Right atrium auricular region (tissue), 2 donors: ENCODE measurements around the gene RPL29. TPM values are rescaled to one million over a fixed set of nuclear protein-coding genes. Genes with fewer than 3 reads are reported as not detected.
"Not testable (repeated sequence)": the region's sequence is repeated elsewhere in the genome, so short reads cannot be mapped to it uniquely, and the experiment has no call there.

Experiments
- DNase-seq: peaks from one replicate; pipeline ENCODE4 v3.0.0-alpha.2; 2019; ENCODE audit warnings: low spot score
- H3K27ac ChIP-seq, 2 donors: fragments of 200-600 bp; sonication (generic); 1 replicate in 1 of 2; 2 replicates in 1 of 2; pipeline ENCODE4 v1.5.1; 2016 to 2019
- H3K27me3 ChIP-seq, 2 donors: fragments of 200-600 bp; sonication (generic); one replicate each; pipeline versions ENCODE4 v1.5.1 to v1.6.0; 2017 to 2019
- H3K36me3 ChIP-seq: fragments of 200-600 bp; sonication (generic); one replicate; pipeline ENCODE4 v1.5.1; 2016
- H3K4me1 ChIP-seq, 2 donors: fragments of 200-600 bp; sonication (generic); one replicate each; pipeline versions ENCODE4 v1.5.1 to v1.6.0; 2017 to 2019
- H3K4me3 ChIP-seq, 2 donors: fragments of 200-600 bp; sonication (generic); 1 replicate in 1 of 2; 2 replicates in 1 of 2; pipeline ENCODE4 v1.5.1; 2017 to 2019; ENCODE audit warnings: mild to moderate bottlenecking in 1 of 2, moderate library complexity in 1 of 2
- H3K9me3 ChIP-seq, 2 donors: fragments of 200-600 bp; sonication (generic); one replicate each; pipeline ENCODE4 v1.5.1; 2019
- CTCF ChIP-seq, 2 donors: fragments of 200-600 bp; sonication (generic); IDR thresholded peaks; one replicate each; pipeline ENCODE4 v1.5.1; 2019; ENCODE audit warnings: antibody characterized with exemption in 2 of 2
- total RNA-seq, 2 donors: library from RNA; depleted of rRNA; stranded (reverse); fragments of >200 nt; gene quantifications; one replicate each; pipeline ENCODE4 v1.1.0, GENCODE V29; 2016

The RPL29 gene
- total RNA-seq, result 1,000 to 10,000 TPM in 1 of 2 donors, 100 to 1,000 TPM in 1; 658 to 1,017 TPM

- no peaks in the 10 kb centered on the region for H3K27me3 ChIP-seq
- TF ChIP-seq CTCF (IDR thresholded peaks at IDR 0.05), result peak in 1 of 2 donors; percentile 64
- peak; percentile 95 for DNase-seq
- peaks cover 35% of the 10 kb centered on the region for H3K36me3 ChIP-seq
- peak within 1 kb of the TSS; percentile 78 to 84 for H3K4me3 ChIP-seq
- peak within 1 kb of the TSS; percentile 78 to 90 for H3K27ac ChIP-seq
- H3K9me3 ChIP-seq, result no peaks in the 10 kb centered on the region
- peaks cover 0 to 16% of the 10 kb centered on the region in 2 donors for H3K4me1 ChIP-seq
Observed at GRCh38 chr3:51995346-51996163, at the start of gene RPL29. Gene RPL29 (minus strand): TSS chr3:51995895. CDS start chr3:51995461, 434 bp downstream.

GRCh38 chr3:52044869-52045619 is 49.3 kb upstream of the RPL29 start:
- Histone ChIP-seq H3K9me3 (no peaks in the 10 kb centered on the region), H3K27ac (peak overlapping the region; percentile 78 to 82), H3K27me3 (no peaks in the 10 kb centered on the region), H3K4me3 (no peak overlapping the region), H3K4me1 (peaks cover 0 to 72% of the 10 kb centered on the region in 2 donors), H3K36me3 (peaks cover 18% of the 10 kb centered on the region)
- TF ChIP-seq CTCF (IDR thresholded peaks at IDR 0.05), result no peak
- no peak for DNase-seq

GRCh38 chr3:52043750-52044149 is 48.1 kb upstream of the RPL29 start:
- Histone ChIP-seq H3K4me3 (no peak overlapping the region), H3K4me1 (peaks cover 0 to 77% of the 10 kb centered on the region in 2 donors), H3K27ac (peak overlapping the region; percentile 78 to 82), H3K36me3 (peaks cover 6% of the 10 kb centered on the region), H3K9me3 (no peaks in the 10 kb centered on the region), H3K27me3 (no peaks in the 10 kb centered on the region)
- no peak for TF ChIP-seq CTCF (IDR thresholded peaks at IDR 0.05)
- DNase-seq, result no peak

- H3K4me1 ChIP-seq, result peaks cover 0 to 70% of the 10 kb centered on the region in 2 donors
- H3K27ac ChIP-seq, H3K36me3 ChIP-seq, H3K27me3 ChIP-seq, DNase-seq, H3K9me3 ChIP-seq, H3K4me3 ChIP-seq: not testable (repeated sequence)
Observed at GRCh38 chr3:52043039-52043438, 47.3 kb upstream of the RPL29 start.

GRCh38 chr3:52041118-52041731 is 45.5 kb upstream of the RPL29 start:
- H3K27ac ChIP-seq, result peak overlapping the region; percentile 68 to 82
- no peaks in the 10 kb centered on the region for H3K27me3 ChIP-seq
- H3K4me1 ChIP-seq, result peaks cover 0 to 52% of the 10 kb centered on the region in 2 donors
- TF ChIP-seq CTCF (IDR thresholded peaks at IDR 0.05), result peak in 1 of 2 donors; percentile 49
- H3K4me3 ChIP-seq, result no peak overlapping the region
- H3K36me3 ChIP-seq, result no peaks in the 10 kb centered on the region
- no peaks in the 10 kb centered on the region for H3K9me3 ChIP-seq
- no peak for DNase-seq

GRCh38 chr3:52040600-52040999 is 44.9 kb upstream of the RPL29 start:
- peak overlapping the region; percentile 68 to 82 for H3K27ac ChIP-seq
- H3K27me3 ChIP-seq, result no peaks in the 10 kb centered on the region
- no peak overlapping the region for H3K4me3 ChIP-seq
- H3K4me1 ChIP-seq, result peaks cover 0 to 46% of the 10 kb centered on the region in 2 donors
- DNase-seq, result no peak
- no peaks in the 10 kb centered on the region for H3K36me3 ChIP-seq
- TF ChIP-seq CTCF (IDR thresholded peaks at IDR 0.05), result no peak
- no peaks in the 10 kb centered on the region for H3K9me3 ChIP-seq
